ENCODE data around the gene EXOC1L. TPM values are rescaled to one million over a fixed set of nuclear protein-coding genes. Genes with fewer than 3 reads are reported as not detected.
A peak's percentile ranks its signal among the peaks of the same experiment; 100 is the strongest.

EXOC1L gene
- total and polyA plus RNA-seq, 2 of the 13 experiments (the other 11 are each of a cell fraction or from before 2014, with no cell fraction given) = not detected

GRCh38 chr4:55851885-55852284 lies 32.3 kb downstream of the EXOC1L start:
- peak overlapping the region in 2 of 3 experiments; percentile 29 to 46; a peak in 3 of 6 replicates for H3K4me3 ChIP-seq (replicated peaks in 1 of 3; ENCODE audit: insufficient read depth in 1 of 3, low read depth in 2 of 3, low read length in 3 of 3)
- 0 out of 5 replicates have a peak, but pooled peaks cover 0 to 2% of the 10 kb centered on the region in 2 experiments for H3K27me3 ChIP-seq (ENCODE audit: control insufficient read depth in 1 of 2, insufficient read depth in 2 of 2, low read length in 2 of 2)
- peaks cover 57% of the 10 kb centered on the region for H3K4me1 ChIP-seq (ENCODE audit: insufficient read depth, low read length)
- in situ Hi-C loops (cut with HindIII; ENCODE audit: extremely low pct_ligation_motif_present, low pct_unique_long_range_greater_than_20kb) = loop anchor here (25.0 kb wide), 1 partner anchor 465 kb away; the partner anchor contains the start of gene TMEM165
- no TSS peak for BruUV-seq (replicated peaks)
- DNase-seq (ENCODE audit: low spot score) (peak; percentile 70), FAIRE-seq (peak; percentile 92), ATAC-seq (peak; percentile 60)
- no peaks in the 10 kb centered on the region for H4K20me1 ChIP-seq (ENCODE audit: insufficient read depth, low read length)
- CTCF ChIA-PET (ENCODE audit: low intra/inter-chr PET ratio, low total read pairs) = no interaction called here
- peak overlapping the region; percentile 9; the same call in 1 of the 2 replicates for H3K9ac ChIP-seq (ENCODE audit: insufficient read depth, low read depth, low read length)
- intact Hi-C loops (cut with micrococcal nuclease; ENCODE audit: unreplicated experiment) = loop anchor here (5.0 kb wide), 1 partner anchor 305 kb away; the partner anchor contains the start of gene CLOCK
- POLR2A ChIA-PET = interaction anchor here (1.3 kb wide), 1 partner anchor 9 kb away, joined by 4 read pairs; no protein-coding TSS in a partner anchor
- 0% methylated on average over 6 of the region's 6 CpGs for WGBS (ENCODE audit: low lambda C conversion rate)
- H3K36me3 ChIP-seq (replicated peaks in 1 of 2; ENCODE audit: control insufficient read depth in 1 of 2, insufficient read depth in 2 of 2, low read length in 2 of 2) = no peaks in the 10 kb centered on the region
- H3K9me3 ChIP-seq (ENCODE audit: low read length) = no peaks in the 10 kb centered on the region
- no peak overlapping the region for H3K27ac ChIP-seq (ENCODE audit: extremely low read length, insufficient read depth, low read length)
- H3K4me2 ChIP-seq (ENCODE audit: low read depth, low read length) = peak overlapping the region; percentile 78
- H3K79me2 ChIP-seq (ENCODE audit: insufficient read depth, low read length) = peaks cover 9% of the 10 kb centered on the region
- H2AFZ ChIP-seq (ENCODE audit: low read length) = peak overlapping the region; percentile 73
- no peak for TF ChIP-seq ZBTB2 (CRISPR knock-in tag; IDR thresholded peaks at IDR 0.05; ENCODE audit: low read depth)
- TF ChIP-seq ZNF292 (CRISPR knock-in tag; IDR thresholded peaks at IDR 0.05; ENCODE audit: borderline replicate concordance, low read depth) = peak; percentile 73; the same call in 1 of the 2 replicates
- no peak for TF ChIP-seq ZKSCAN5 (CRISPR knock-in tag; IDR thresholded peaks at IDR 0.05)
- no peak; the same call in 1 of the 2 replicates for TF ChIP-seq RXRA (CRISPR knock-in tag; IDR thresholded peaks at IDR 0.05)
- no peak for TF ChIP-seq AHR (CRISPR knock-in tag; IDR thresholded peaks at IDR 0.05)
- TF ChIP-seq ZNF558 (CRISPR knock-in tag; IDR thresholded peaks at IDR 0.05; ENCODE audit: borderline replicate concordance) = no peak
- TF ChIP-seq ZNF703 (CRISPR knock-in tag; IDR thresholded peaks at IDR 0.05; ENCODE audit: borderline replicate concordance) = no peak
- no peak for TF ChIP-seq GATAD1 (CRISPR knock-in tag; IDR thresholded peaks at IDR 0.05)
- TF ChIP-seq ELF3 (CRISPR knock-in tag; IDR thresholded peaks at IDR 0.05) = peak; percentile 53; the same call in 1 of the 2 replicates
- TF ChIP-seq MXD1 (CRISPR knock-in tag; IDR thresholded peaks at IDR 0.05) = no peak
- TF ChIP-seq ZNF496 (CRISPR knock-in tag; IDR thresholded peaks at IDR 0.05; ENCODE audit: insufficient replicate concordance) = no peak
- TF ChIP-seq MIXL1 (CRISPR knock-in tag; IDR thresholded peaks at IDR 0.05) = no peak
- 0 out of 2 replicates have a peak, but pooled peaks have one; percentile 23 for TF ChIP-seq POLR2AphosphoS5 (IDR thresholded peaks at IDR 0.05; ENCODE audit: low read depth, low read length)
- no peak for TF ChIP-seq HNF1B (CRISPR knock-in tag; IDR thresholded peaks at IDR 0.05)
- no peak for TF ChIP-seq SMAD3 (CRISPR knock-in tag; IDR thresholded peaks at IDR 0.05)
- TF ChIP-seq ASH2L (IDR thresholded peaks at IDR 0.05; ENCODE audit: insufficient read length, low read depth, low read length) = no peak
- peak; percentile 35; the same call in 1 of the 2 replicates for TF ChIP-seq HOXA3 (CRISPR knock-in tag; IDR thresholded peaks at IDR 0.05)
- peak; percentile 50; the same call in 1 of the 2 replicates for TF ChIP-seq GABPB1 (CRISPR knock-in tag; IDR thresholded peaks at IDR 0.05)

Data from HepG2 (cell line).